HG02798 (cell line): ENCODE data around the gene NDUFB11.

Experiments
- ATAC-seq: cut with Tn5 transposase; IDR thresholded peaks from one replicate; pipeline ENCODE4 v1.9.1; 2021; ENCODE audit warnings: mild to moderate bottlenecking; ENCODE audit not compliant: unreplicated experiment, poor library complexity

NDUFB11 gene

DNA sequence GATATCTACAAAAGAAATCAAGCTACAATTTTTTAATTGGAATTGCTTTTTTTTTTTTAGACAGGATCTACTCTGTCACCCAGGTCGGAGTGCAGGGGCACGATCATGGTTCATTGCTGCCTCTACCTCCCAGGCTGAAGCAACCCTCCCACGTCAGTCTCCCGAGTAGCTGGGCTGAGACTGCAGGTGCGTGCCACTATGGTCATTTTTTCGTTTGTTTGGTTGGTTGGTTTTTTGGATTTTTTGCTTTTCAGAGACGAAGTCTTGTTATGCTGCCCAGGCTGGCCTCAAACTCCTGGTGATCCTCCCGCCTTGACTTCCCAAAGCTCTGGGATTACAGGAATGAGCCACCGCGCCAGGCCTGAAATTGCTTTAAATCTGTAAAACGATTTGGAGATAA, 50.6 kb downstream of the NDUFB11 start:
- ATAC-seq, result no peak

DNA sequence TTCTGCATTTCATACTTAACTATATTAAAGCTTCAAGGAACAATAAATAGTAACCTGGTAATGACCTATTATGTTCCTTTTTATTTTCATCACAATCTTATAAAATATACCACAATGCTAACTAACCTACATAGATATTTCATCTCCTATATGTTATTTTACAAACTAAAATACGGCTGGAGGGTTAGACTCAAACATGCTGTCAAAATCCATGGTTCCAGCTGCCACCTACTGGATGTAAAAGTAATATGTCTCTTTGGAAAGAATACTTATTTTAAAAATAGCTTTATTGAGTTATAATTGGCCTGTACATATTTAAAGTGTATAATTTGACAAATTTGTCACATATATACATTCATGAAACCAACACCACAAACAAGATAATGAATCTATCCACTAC, 51.3 kb downstream of the NDUFB11 start:
- ATAC-seq, result no peak
